ENCODE data around the gene TRPM1. TPM values are rescaled to one million over a fixed set of nuclear protein-coding genes. Genes with fewer than 3 reads are reported as not detected.
A peak's percentile ranks its signal among the peaks of the same experiment; 100 is the strongest.

Gene TRPM1
- total RNA-seq (not detected), polyA plus RNA-seq (not detected)

DNA sequence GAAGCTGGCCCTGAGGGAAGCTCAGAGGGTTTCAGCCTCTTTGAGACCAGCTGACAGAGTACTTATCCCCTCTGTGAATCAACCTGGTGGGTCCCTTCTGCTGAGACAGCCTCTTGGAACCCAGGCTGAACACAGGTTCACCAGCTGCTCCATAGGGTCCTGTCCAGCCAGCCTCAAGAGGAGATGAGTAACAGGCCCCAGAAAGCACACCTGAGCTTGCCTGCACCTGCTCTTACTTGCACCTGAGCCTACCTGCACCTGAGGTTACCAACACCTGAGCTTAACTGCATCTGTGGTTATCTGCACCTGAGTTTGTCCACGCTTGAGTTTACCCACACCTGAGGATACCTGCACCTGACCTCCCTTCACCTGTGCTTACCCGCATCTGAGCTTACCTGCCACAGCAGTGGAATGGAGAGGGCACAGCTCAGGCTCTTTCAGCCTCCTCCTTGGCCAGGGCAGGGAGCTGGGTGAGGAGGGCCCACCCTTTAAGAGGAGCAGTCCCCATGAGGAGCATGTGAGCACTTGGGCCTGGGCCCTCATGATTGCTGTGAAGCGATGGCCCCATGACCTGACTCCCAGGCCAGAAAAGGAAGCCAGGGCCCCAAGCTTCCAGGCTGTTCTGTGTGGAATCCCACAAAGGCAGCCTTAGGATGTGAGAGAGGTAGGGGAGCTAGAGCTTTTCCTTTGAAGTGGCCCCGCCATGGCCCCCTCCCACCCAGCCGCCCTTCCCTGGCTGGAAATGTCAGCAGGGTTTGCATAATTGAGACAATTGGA is at the start of gene TRPM1:
Gene TRPM1, minus strand, starts transcription at position 464 of the 777 bp plus-strand sequence. CDS start 20,370 bp downstream, outside the sequence.
- DNase-seq: no peak
- Mint-ChIP-seq H3K4me1 (no peaks in the 10 kb centered on the region), H3K27me3 (peaks cover 6% of the 10 kb centered on the region), H3K36me3 (no peaks in the 10 kb centered on the region), H3K27ac (peak within 1 kb of the TSS in 1 of 3 donors; percentile 16), H3K4me3 (no peak within 1 kb of the TSS), H3K9me3 (no peaks in the 10 kb centered on the region)
- Histone ChIP-seq H3K27me3 (ENCODE audit: control insufficient read depth, insufficient read depth, low read length) (no peaks in the 10 kb centered on the region), H3K36me3 (ENCODE audit: control insufficient read depth, insufficient read depth, low read length) (no peaks in the 10 kb centered on the region), H3K4me1 (ENCODE audit: control insufficient read depth, insufficient read depth, low read length, poor library complexity, severe bottlenecking) (no peaks in the 10 kb centered on the region), H3K4me3 (ENCODE audit: low read depth, low read length) (no peak within 1 kb of the TSS), H3K27ac (ENCODE audit: insufficient read depth, low read length, poor library complexity, severe bottlenecking) (no peak within 1 kb of the TSS), H3K9me3 (ENCODE audit: control insufficient read depth in 2 of 2, low read length in 2 of 2) (no peaks in the 10 kb centered on the region)
- ATAC-seq (ENCODE audit: low read depth in 2 of 2): no peak

DNA sequence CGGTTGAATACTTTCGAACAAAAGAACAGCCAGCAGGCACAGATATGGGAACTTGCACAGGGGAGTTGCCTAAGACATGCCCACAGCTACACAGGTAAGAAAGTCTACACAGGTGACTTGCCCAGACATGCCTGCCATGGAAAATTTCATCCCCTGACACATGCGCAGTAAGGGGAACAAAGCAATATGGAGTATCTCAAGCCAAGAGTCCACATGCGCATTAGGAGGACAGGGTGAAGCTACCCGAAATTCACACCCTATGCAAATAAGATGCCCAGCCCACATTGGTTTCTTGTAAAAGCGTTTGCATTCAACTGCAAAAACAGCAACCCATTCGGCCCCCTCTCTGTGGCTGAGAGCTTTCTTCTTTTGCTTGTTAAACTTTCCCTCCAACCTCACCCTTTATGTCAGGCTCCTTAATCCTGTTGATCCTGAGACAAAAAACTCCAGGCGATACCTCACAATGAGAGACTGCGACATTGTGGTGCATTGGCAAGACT is 49.3 kb upstream of the TRPM1 start:
- H3K36me3 ChIP-seq (ENCODE audit: control insufficient read depth, insufficient read depth, low read length): no peaks in the 10 kb centered on the region
- no peaks in the 10 kb centered on the region for H3K4me1 ChIP-seq (ENCODE audit: control insufficient read depth, insufficient read depth, low read length, poor library complexity, severe bottlenecking)
- peaks cover 0 to 1% (median 0%) of the 10 kb centered on the region in 7 donors for H3K9me3 Mint-ChIP-seq
- no peaks in the 10 kb centered on the region for H3K9me3 ChIP-seq (ENCODE audit: control insufficient read depth in 2 of 2, low read length in 2 of 2)
- no peaks in the 10 kb centered on the region for H3K36me3 Mint-ChIP-seq
- no peak overlapping the region for H3K27ac ChIP-seq (ENCODE audit: insufficient read depth, low read length, poor library complexity, severe bottlenecking)
- H3K27ac Mint-ChIP-seq: no peak overlapping the region
- no peak overlapping the region for H3K4me3 ChIP-seq (ENCODE audit: low read depth, low read length)
- ATAC-seq (ENCODE audit: low read depth in 2 of 2) (no peak), DNase-seq (no peak)
- peaks cover 20% of the 10 kb centered on the region for H3K27me3 Mint-ChIP-seq
- no peak overlapping the region for H3K4me3 Mint-ChIP-seq
- peaks cover 1% of the 10 kb centered on the region for H3K27me3 ChIP-seq (ENCODE audit: control insufficient read depth, insufficient read depth, low read length)
- H3K4me1 Mint-ChIP-seq: peaks cover 0 to 5% (median 0%) of the 10 kb centered on the region in 4 donors

- Histone ChIP-seq H3K27ac (ENCODE audit: insufficient read depth, low read length, poor library complexity, severe bottlenecking) (no peak overlapping the region), H3K4me1 (ENCODE audit: control insufficient read depth, insufficient read depth, low read length, poor library complexity, severe bottlenecking) (no peaks in the 10 kb centered on the region), H3K27me3 (ENCODE audit: control insufficient read depth, insufficient read depth, low read length) (no peaks in the 10 kb centered on the region), H3K36me3 (ENCODE audit: control insufficient read depth, insufficient read depth, low read length) (no peaks in the 10 kb centered on the region), H3K9me3 (ENCODE audit: control insufficient read depth in 2 of 2, low read length in 2 of 2) (no peaks in the 10 kb centered on the region), H3K4me3 (ENCODE audit: low read depth, low read length) (no peak overlapping the region)
- peak overlapping the region in 1 of 4 donors; percentile 32 for H3K4me3 Mint-ChIP-seq
- no peak for ATAC-seq (ENCODE audit: low read depth in 2 of 2)
- H3K36me3 Mint-ChIP-seq: no peaks in the 10 kb centered on the region
- H3K9me3 Mint-ChIP-seq: peaks cover 0 to 1% (median 0%) of the 10 kb centered on the region in 7 donors
- DNase-seq: no peak
- H3K4me1 Mint-ChIP-seq: peaks cover 0 to 5% (median 0%) of the 10 kb centered on the region in 4 donors
- H3K27me3 Mint-ChIP-seq: peaks cover 20% of the 10 kb centered on the region
- no peak overlapping the region for H3K27ac Mint-ChIP-seq
Observed at GRCh38 chr15:31149987-31150386, 48.5 kb upstream of the TRPM1 start.

DNA sequence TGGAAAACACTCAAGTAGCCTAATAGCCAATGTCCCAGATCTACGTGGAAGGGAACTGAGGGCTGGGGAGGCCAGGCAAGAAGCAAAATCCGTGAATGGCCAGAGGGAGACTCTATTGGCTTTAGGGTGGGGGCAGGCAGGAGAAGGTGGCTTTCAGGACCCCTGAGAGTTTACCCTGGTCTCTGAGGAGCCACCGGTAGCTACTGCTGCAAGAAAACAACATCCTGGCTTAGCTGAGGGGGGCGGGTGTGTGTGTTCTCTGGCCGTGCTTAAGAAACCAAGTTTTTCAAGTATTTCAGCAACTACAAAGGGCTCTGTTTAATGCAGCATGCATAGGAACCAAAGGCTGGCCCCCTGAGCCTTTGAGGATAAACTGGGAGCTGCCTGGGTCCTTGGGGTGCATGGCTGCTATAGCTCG is 47.6 kb upstream of the TRPM1 start:
- Mint-ChIP-seq H3K36me3 (no peaks in the 10 kb centered on the region), H3K4me1 (peaks cover 0 to 5% (median 0%) of the 10 kb centered on the region in 4 donors), H3K27me3 (peaks cover 15% of the 10 kb centered on the region), H3K9me3 (peaks cover 0 to 1% (median 0%) of the 10 kb centered on the region in 7 donors), H3K27ac (no peak overlapping the region), H3K4me3 (no peak overlapping the region)
- H3K9me3 ChIP-seq (ENCODE audit: control insufficient read depth in 2 of 2, low read length in 2 of 2): no peaks in the 10 kb centered on the region
- H3K36me3 ChIP-seq (ENCODE audit: control insufficient read depth, insufficient read depth, low read length): no peaks in the 10 kb centered on the region
- DNase-seq (no peak), ATAC-seq (ENCODE audit: low read depth in 2 of 2) (no peak)
- H3K4me3 ChIP-seq (ENCODE audit: low read depth, low read length): no peak overlapping the region
- no peak overlapping the region for H3K27ac ChIP-seq (ENCODE audit: insufficient read depth, low read length, poor library complexity, severe bottlenecking)
- no peaks in the 10 kb centered on the region for H3K4me1 ChIP-seq (ENCODE audit: control insufficient read depth, insufficient read depth, low read length, poor library complexity, severe bottlenecking)
- H3K27me3 ChIP-seq (ENCODE audit: control insufficient read depth, insufficient read depth, low read length): no peaks in the 10 kb centered on the region

DNA sequence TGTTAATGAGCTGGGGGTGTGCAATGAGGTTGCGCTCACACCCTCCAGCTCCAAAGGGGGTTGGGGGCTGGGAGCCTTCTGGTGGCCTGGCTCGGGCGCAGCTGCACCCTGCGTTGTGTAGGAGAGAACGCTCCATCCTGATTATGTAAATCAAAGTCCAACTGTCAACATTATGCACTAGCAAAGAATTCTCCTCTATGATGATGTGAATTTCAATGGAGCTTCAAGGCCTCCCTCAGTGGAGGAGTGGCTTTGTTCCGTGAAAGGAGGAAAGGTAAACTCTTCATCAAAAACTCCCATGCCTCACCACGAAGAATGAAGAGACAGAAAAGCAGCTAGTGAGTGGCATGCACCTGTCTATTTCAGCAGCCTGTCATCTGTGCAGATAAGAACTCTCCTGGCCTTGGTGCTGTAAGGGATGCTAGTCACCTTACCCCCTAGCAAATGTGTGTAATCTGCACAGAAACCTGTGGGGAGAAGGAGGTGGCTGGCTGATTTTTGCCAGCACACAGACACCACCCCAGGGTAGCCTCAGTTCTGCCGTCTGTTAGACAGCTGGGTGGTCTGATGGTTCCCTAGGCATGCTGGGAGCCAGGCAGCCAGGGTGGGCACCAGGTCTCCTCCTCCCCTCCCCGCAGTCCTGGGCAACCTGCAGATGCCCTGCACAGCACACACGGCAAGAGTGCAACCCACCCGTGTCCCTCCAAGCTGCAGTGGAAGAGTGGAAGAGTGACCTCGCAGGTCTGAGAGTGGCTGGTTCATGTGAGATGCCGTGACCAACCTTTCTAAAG is 47.0 kb upstream of the TRPM1 start:
- Mint-ChIP-seq H3K4me1 (peaks cover 0 to 5% (median 0%) of the 10 kb centered on the region in 4 donors), H3K4me3 (no peak overlapping the region), H3K36me3 (no peaks in the 10 kb centered on the region), H3K9me3 (peaks cover 0 to 1% (median 0%) of the 10 kb centered on the region in 7 donors), H3K27ac (no peak overlapping the region), H3K27me3 (peaks cover 13% of the 10 kb centered on the region)
- no peaks in the 10 kb centered on the region for H3K9me3 ChIP-seq (ENCODE audit: control insufficient read depth in 2 of 2, low read length in 2 of 2)
- no peak overlapping the region for H3K4me3 ChIP-seq (ENCODE audit: low read depth, low read length)
- no peaks in the 10 kb centered on the region for H3K4me1 ChIP-seq (ENCODE audit: control insufficient read depth, insufficient read depth, low read length, poor library complexity, severe bottlenecking)
- ATAC-seq (ENCODE audit: low read depth in 2 of 2) (no peak), DNase-seq (no peak)
- no peaks in the 10 kb centered on the region for H3K36me3 ChIP-seq (ENCODE audit: control insufficient read depth, insufficient read depth, low read length)
- H3K27ac ChIP-seq (ENCODE audit: insufficient read depth, low read length, poor library complexity, severe bottlenecking): no peak overlapping the region
- no peaks in the 10 kb centered on the region for H3K27me3 ChIP-seq (ENCODE audit: control insufficient read depth, insufficient read depth, low read length)

- H3K4me1 Mint-ChIP-seq: peaks cover 0 to 5% (median 0%) of the 10 kb centered on the region in 4 donors
- H3K27ac ChIP-seq (ENCODE audit: insufficient read depth, low read length, poor library complexity, severe bottlenecking): no peak overlapping the region
- H3K9me3 Mint-ChIP-seq: peaks cover 0 to 1% (median 0%) of the 10 kb centered on the region in 7 donors
- H3K27ac Mint-ChIP-seq: no peak overlapping the region
- ATAC-seq (ENCODE audit: low read depth in 2 of 2) (no peak), DNase-seq (no peak)
- H3K4me1 ChIP-seq (ENCODE audit: control insufficient read depth, insufficient read depth, low read length, poor library complexity, severe bottlenecking): no peaks in the 10 kb centered on the region
- no peaks in the 10 kb centered on the region for H3K36me3 ChIP-seq (ENCODE audit: control insufficient read depth, insufficient read depth, low read length)
- H3K27me3 Mint-ChIP-seq: peaks cover 9% of the 10 kb centered on the region
- no peak overlapping the region for H3K4me3 Mint-ChIP-seq
- no peaks in the 10 kb centered on the region for H3K27me3 ChIP-seq (ENCODE audit: control insufficient read depth, insufficient read depth, low read length)
- no peak overlapping the region for H3K4me3 ChIP-seq (ENCODE audit: low read depth, low read length)
- H3K36me3 Mint-ChIP-seq: no peaks in the 10 kb centered on the region
- H3K9me3 ChIP-seq (ENCODE audit: control insufficient read depth in 2 of 2, low read length in 2 of 2): no peaks in the 10 kb centered on the region
Observed at GRCh38 chr15:31147944-31148296, 46.4 kb upstream of the TRPM1 start.

- ATAC-seq (ENCODE audit: low read depth in 2 of 2): no peak
- H3K4me1 ChIP-seq (ENCODE audit: control insufficient read depth, insufficient read depth, low read length, poor library complexity, severe bottlenecking): no peaks in the 10 kb centered on the region
- H3K36me3 ChIP-seq (ENCODE audit: control insufficient read depth, insufficient read depth, low read length): no peaks in the 10 kb centered on the region
- H3K4me3 ChIP-seq (ENCODE audit: low read depth, low read length): no peak overlapping the region
- Mint-ChIP-seq H3K27me3 (peaks cover 9% of the 10 kb centered on the region), H3K4me3 (no peak overlapping the region), H3K4me1 (peaks cover 0 to 5% (median 0%) of the 10 kb centered on the region in 4 donors), H3K36me3 (no peaks in the 10 kb centered on the region), H3K9me3 (peaks cover 0 to 1% (median 0%) of the 10 kb centered on the region in 7 donors), H3K27ac (no peak overlapping the region)
- H3K27ac ChIP-seq (ENCODE audit: insufficient read depth, low read length, poor library complexity, severe bottlenecking): no peak overlapping the region
- no peak for DNase-seq
- H3K27me3 ChIP-seq (ENCODE audit: control insufficient read depth, insufficient read depth, low read length): no peaks in the 10 kb centered on the region
- H3K9me3 ChIP-seq (ENCODE audit: control insufficient read depth in 2 of 2, low read length in 2 of 2): no peaks in the 10 kb centered on the region
Observed at GRCh38 chr15:31147456-31147855, 45.9 kb upstream of the TRPM1 start.
